Endothelial cell of umbilical vein (primary cell): ENCODE data around the gene NQO2. TPM values are rescaled to one million over a fixed set of nuclear protein-coding genes. Genes with fewer than 3 reads are reported as not detected.

Experiments
- BruUV-seq: library from RNA; stranded (reverse); fragments of 400-500 nt; replicated peaks from 2 replicates; lab custom pipeline; 2021; lab: Mats Ljungman, UMichigan
- CTCF ChIA-PET: fragments of 300-600, 350-600 bp; sonication (Branson Sonifier 250); formaldehyde crosslinking; loops from one replicate; lab custom pipeline; 2021; ENCODE audit warnings: antibody characterized with exemption, inconsistent platforms; lab: Charles Lee
- POLR2A ChIA-PET: fragments of 300-600, 350-600 bp; sonication (Branson Sonifier 250); formaldehyde crosslinking; loops from one replicate; lab custom pipeline; 2021; ENCODE audit warnings: antibody characterized with exemption, inconsistent platforms; lab: Charles Lee
- DNase-seq: peaks from one replicate; pipeline ENCODE4 v3.0.0-alpha.2; 2011; ENCODE audit warnings: low read depth, low spot score
- FAIRE-seq: peaks from 2 replicates; lab custom pipeline; 2011; peaks lifted over from hg19 to GRCh38; lab: Jason Lieb, UNC
- H2AFZ ChIP-seq: 2 replicates; pipeline ENCODE4 v1.6.0; 2012; ENCODE audit warnings: low read depth, low read length, control low read depth, inconsistent platforms
- H3K27ac ChIP-seq: 2 replicates; pipeline ENCODE4 v1.5.1; 2011; ENCODE audit warnings: low read depth, mild to moderate bottlenecking, control low read depth, low read length, moderate library complexity; ENCODE audit not compliant: insufficient read depth
- H3K27me3 ChIP-seq, 2 experiments: 2 replicates each; pipeline versions ENCODE4 v1.6.0 to v1.6.1; 2011; ENCODE audit warnings: low read length in 2 of 2, mixed read lengths in 1 of 2; ENCODE audit not compliant: control insufficient read depth in 2 of 2, insufficient read depth in 2 of 2
- H3K36me3 ChIP-seq, 2 experiments: 2 replicates in 1 of 2; 3 replicates in 1 of 2; pipeline ENCODE4 v1.5.1; 2011; ENCODE audit warnings: low read length in 2 of 2, mild to moderate bottlenecking in 1 of 2, moderate library complexity in 1 of 2; ENCODE audit not compliant: control insufficient read depth in 2 of 2, insufficient read depth in 2 of 2; ENCODE audit errors: extremely low read depth in 1 of 2
- H3K4me1 ChIP-seq: 3 replicates; pipeline ENCODE4 v1.5.1; 2011; ENCODE audit warnings: mild to moderate bottlenecking, low read length; ENCODE audit not compliant: control insufficient read depth, insufficient read depth; ENCODE audit errors: extremely low read depth
- H3K4me2 ChIP-seq: 2 replicates; pipeline ENCODE4 v1.6.1; 2011; ENCODE audit warnings: low read length, control low read depth, mixed read lengths; ENCODE audit not compliant: insufficient read depth
- H3K4me3 ChIP-seq, 3 experiments: fragments of 200-600 bp in 1 of 3; sonication (generic), shearing (Covaris generic) in 1 of 3; replicated peaks in 1 of 3; 2 replicates each; pipeline ENCODE4 v1.5.1; 2011 to 2016; ENCODE audit warnings: control low read depth in 3 of 3, low read length in 3 of 3, mild to moderate bottlenecking in 2 of 3, inconsistent platforms in 1 of 3, low read depth in 1 of 3, moderate library complexity in 1 of 3; ENCODE audit not compliant: insufficient read depth in 1 of 3
- H3K79me2 ChIP-seq: 2 replicates; pipeline ENCODE4 v1.6.0; 2012; ENCODE audit warnings: low read length, inconsistent platforms; ENCODE audit not compliant: control insufficient read depth, insufficient read depth
- H3K9ac ChIP-seq: replicated peaks from 2 replicates; pipeline ENCODE3; 2011; ENCODE audit warnings: low read length, control low read depth; ENCODE audit not compliant: insufficient read depth; ENCODE audit errors: extremely low read depth
- H3K9me1 ChIP-seq: replicated peaks from 3 replicates; pipeline ENCODE4 v1.6.0; 2011; ENCODE audit warnings: mild to moderate bottlenecking, low read length; ENCODE audit not compliant: control insufficient read depth, insufficient read depth; ENCODE audit errors: extremely low read depth
- H3K9me3 ChIP-seq: replicated peaks from 2 replicates; pipeline ENCODE4 v1.5.1; 2012; ENCODE audit warnings: low read length, inconsistent platforms; ENCODE audit not compliant: control insufficient read depth, insufficient read depth
- H4K20me1 ChIP-seq: replicated peaks from 2 replicates; pipeline ENCODE3; 2011; ENCODE audit warnings: mild to moderate bottlenecking, low read length; ENCODE audit not compliant: control insufficient read depth, insufficient read depth; ENCODE audit errors: extremely low read depth
- CTCF ChIP-seq, 2 donors: IDR thresholded peaks; 1 replicate in 1 of 2; 2 replicates in 1 of 2; pipeline ENCODE4 v1.5.1; 2011; ENCODE audit warnings: low read length in 2 of 2, mild to moderate bottlenecking in 2 of 2, moderate library complexity in 2 of 2, control low read depth in 1 of 2, inconsistent platforms in 1 of 2, low read depth in 1 of 2; ENCODE audit not compliant: insufficient read depth in 1 of 2; ENCODE audit errors: extremely low read depth in 1 of 2
- EZH2 ChIP-seq: IDR thresholded peaks from 2 replicates; pipeline ENCODE4 v1.6.1; 2012; ENCODE audit warnings: borderline replicate concordance, low read depth, mild to moderate bottlenecking, moderate library complexity, low read length, inconsistent platforms; ENCODE audit not compliant: severe bottlenecking
- FOS ChIP-seq: IDR thresholded peaks from 2 replicates; pipeline ENCODE4 v1.6.1; 2011; ENCODE audit warnings: mild to moderate bottlenecking, low read length, moderate library complexity, borderline replicate concordance; ENCODE audit not compliant: insufficient read depth
- GATA2 ChIP-seq: IDR thresholded peaks from 2 replicates; pipeline ENCODE4 v1.7.0; 2011; ENCODE audit warnings: low read depth, mild to moderate bottlenecking, moderate library complexity, mixed read lengths, low read length; ENCODE audit not compliant: insufficient read length, insufficient read depth
- MAX ChIP-seq: IDR thresholded peaks from 2 replicates; pipeline ENCODE4 v1.6.1; 2011; ENCODE audit not compliant: insufficient read depth, insufficient read length
- MYC ChIP-seq: IDR thresholded peaks from one replicate; pipeline ENCODE4 v1.6.1; 2011; ENCODE audit warnings: mild to moderate bottlenecking, low read depth, low read length
- POLR2A ChIP-seq: IDR thresholded peaks from 2 replicates; pipeline ENCODE4 v1.6.1; 2012; ENCODE audit warnings: low read depth, mild to moderate bottlenecking, control low read depth, low read length
- POLR2AphosphoS5 ChIP-seq: IDR thresholded peaks from 2 replicates; pipeline ENCODE4 v1.6.1; 2012; ENCODE audit warnings: low read depth, mild to moderate bottlenecking, control low read depth, low read length, moderate library complexity; ENCODE audit not compliant: insufficient read depth
- dilution Hi-C: fragments of 300-500 bp; cut with MboI; formaldehyde crosslinking; loops from one replicate; pipeline ENCODE4 v1.15.0; 2019; ENCODE audit warnings: low sequenced_read_pairs; ENCODE audit not compliant: extremely low pct_ligation_motif_present
- intact Hi-C: fragments of 100-400 bp; cut with micrococcal nuclease; formaldehyde crosslinking; loops from one replicate; pipeline ENCODE4 v1.10.0; 2022
- polyA plus RNA-seq, 4 experiments: library from polyadenylated mRNA; depleted of rRNA in 3 of 4; stranded (reverse) in 3 of 4; unstranded in 1 of 4; fragments of >200 nt; gene quantifications; 2 replicates each; pipeline versions ENCODE4 v1.2.1 to v1.2.3, GENCODE V29; 2011 to 2012; ENCODE audit warnings: missing spikeins in 1 of 4
- total RNA-seq: library from RNA; stranded (reverse); gene quantifications from 2 replicates; pipeline ENCODE4 v1.2.3, GENCODE V29; 2021

NQO2 gene
- total and polyA plus RNA-seq, 2 donors (not counting 3 experiments of a cell fraction or from before 2014, with no cell fraction given), result 27.6 to 48.0 TPM

- dilution Hi-C loops, result no loop called here
- Histone ChIP-seq H3K9me1 (no peaks in the 10 kb centered on the region), H3K4me2 (no peak overlapping the region), H3K36me3 (peaks cover 0 to 5% of the 10 kb centered on the region in 2 experiments), H3K9me3 (no peaks in the 10 kb centered on the region), H3K27ac (no peak overlapping the region), H3K9ac (no peak overlapping the region), H3K4me3 (no peak overlapping the region), H4K20me1 (no peaks in the 10 kb centered on the region), H2AFZ (no peak overlapping the region), H3K79me2 (peaks cover 39% of the 10 kb centered on the region), H3K4me1 (peaks cover 18% of the 10 kb centered on the region), H3K27me3 (no peaks in the 10 kb centered on the region)
- DNase-seq (no peak), FAIRE-seq (no peak)
- POLR2A ChIA-PET, result no interaction called here
- intact Hi-C loops, result no loop called here
- no TSS peak for BruUV-seq
- TF ChIP-seq GATA2 (no peak), MAX (no peak), POLR2AphosphoS5 (no peak), CTCF (IDR thresholded peaks at IDR 0.05; ENCODE audit: extremely low read depth in 1 of 2, insufficient read depth in 1 of 2, low read depth in 1 of 2, low read length in 2 of 2) (no peak), EZH2 (no peak), POLR2A (no peak), FOS (no peak), MYC (no peak)
- CTCF ChIA-PET, result interaction anchor here (0.5 to 2.0 kb wide), 2 partner anchors 11 to 180 kb away, joined by 4 to 13 read pairs; no protein-coding TSS in a partner anchor
Measured at GRCh38 chr6:2963756-2964155, 35.9 kb upstream of the NQO2 start.
